ENCODE results near the gene LBH. TPM values are rescaled to one million over a fixed set of nuclear protein-coding genes. Genes with fewer than 3 reads are reported as not detected.

Gene LBH
- total and polyA plus RNA-seq, 5 donors from 2014 or later: 215 to 299 (median 232) TPM

DNA sequence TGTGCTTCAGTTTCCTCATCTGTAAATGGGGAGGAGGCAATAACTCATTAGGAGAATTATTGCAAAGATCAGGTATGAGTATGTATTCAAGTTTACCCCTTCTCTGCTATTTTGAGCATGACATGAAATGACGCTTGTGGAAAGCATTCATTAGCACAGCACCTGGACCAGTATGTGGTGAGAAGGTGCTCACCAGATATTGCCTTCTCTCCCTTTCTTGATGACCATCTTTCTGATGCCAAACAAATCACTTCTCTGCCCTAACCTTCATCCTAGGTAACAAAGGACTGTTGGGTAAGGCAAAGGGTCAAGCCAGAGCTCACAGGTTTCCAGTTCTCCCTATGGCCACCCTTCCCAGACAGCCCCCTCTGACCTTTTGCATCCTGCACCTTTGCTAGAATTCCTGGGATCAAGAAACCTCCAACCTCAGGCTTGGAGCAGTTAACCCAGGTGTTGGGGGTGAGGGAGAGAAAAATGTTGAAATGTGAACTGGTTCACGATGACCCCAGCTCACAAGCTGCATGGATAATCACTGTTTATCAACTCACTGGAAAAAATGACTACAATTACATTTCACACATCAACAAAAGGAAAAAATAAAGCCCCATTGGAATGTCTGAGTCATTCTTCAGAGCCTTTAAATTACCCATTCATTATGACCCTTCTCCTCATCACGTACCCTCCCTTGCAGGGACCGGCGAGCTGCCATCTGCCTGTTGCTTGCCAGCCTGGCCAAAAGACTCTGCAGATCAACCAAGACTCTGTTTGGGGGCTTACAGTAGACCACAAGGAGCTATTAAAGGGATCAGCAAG is 41.6 kb downstream of the LBH start:
- DNase-seq: no peak
- H3K4me3 Mint-ChIP-seq: peak overlapping the region in 1 of 4 donors; percentile 8
- no peaks in the 10 kb centered on the region for H3K9me3 Mint-ChIP-seq
- Histone ChIP-seq H3K4me3 (ENCODE audit: low read depth, low read length) (no peak overlapping the region), H3K27me3 (ENCODE audit: control insufficient read depth, insufficient read depth, low read length) (no peaks in the 10 kb centered on the region), H3K36me3 (ENCODE audit: control insufficient read depth, insufficient read depth, low read length) (no peaks in the 10 kb centered on the region), H3K27ac (ENCODE audit: insufficient read depth, low read length, poor library complexity, severe bottlenecking) (no peak overlapping the region), H3K9me3 (ENCODE audit: control insufficient read depth in 2 of 2, low read length in 2 of 2) (no peaks in the 10 kb centered on the region), H3K4me1 (ENCODE audit: control insufficient read depth, insufficient read depth, low read length, poor library complexity, severe bottlenecking) (peaks cover 8% of the 10 kb centered on the region)
- no peaks in the 10 kb centered on the region for H3K27me3 Mint-ChIP-seq
- ATAC-seq (ENCODE audit: low read depth in 2 of 2): no peak
- peaks cover 2 to 47% (median 22%) of the 10 kb centered on the region in 4 donors for H3K4me1 Mint-ChIP-seq
- peak overlapping the region in 2 of 3 donors; percentile 23 to 31 for H3K27ac Mint-ChIP-seq
- H3K36me3 Mint-ChIP-seq: no peaks in the 10 kb centered on the region

DNA sequence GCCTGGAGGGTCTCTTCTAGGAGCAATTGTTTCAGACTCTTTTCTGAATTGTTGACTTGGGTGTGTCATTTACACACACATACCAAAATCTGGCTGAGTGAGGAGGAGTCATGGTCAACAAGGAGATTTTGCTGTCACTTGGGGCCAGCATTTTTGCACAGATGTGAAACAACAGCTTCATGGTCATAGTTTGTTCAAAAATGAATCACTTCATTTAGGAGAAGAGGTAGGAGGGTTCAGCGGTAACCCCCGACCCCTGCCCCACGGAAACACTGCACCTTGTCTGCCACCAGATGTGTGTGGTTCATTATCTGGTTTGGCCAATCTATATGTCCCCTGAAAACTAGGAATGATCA is 42.2 kb downstream of the LBH start:
- no peaks in the 10 kb centered on the region for H3K9me3 Mint-ChIP-seq
- H3K36me3 ChIP-seq (ENCODE audit: control insufficient read depth, insufficient read depth, low read length): no peaks in the 10 kb centered on the region
- no peak overlapping the region for H3K4me3 Mint-ChIP-seq
- ATAC-seq (ENCODE audit: low read depth in 2 of 2) (no peak), DNase-seq (no peak)
- no peak overlapping the region for H3K4me3 ChIP-seq (ENCODE audit: low read depth, low read length)
- no peak overlapping the region for H3K27ac ChIP-seq (ENCODE audit: insufficient read depth, low read length, poor library complexity, severe bottlenecking)
- peaks cover 3% of the 10 kb centered on the region for H3K4me1 ChIP-seq (ENCODE audit: control insufficient read depth, insufficient read depth, low read length, poor library complexity, severe bottlenecking)
- H3K36me3 Mint-ChIP-seq: peaks cover 2% of the 10 kb centered on the region
- H3K27me3 ChIP-seq (ENCODE audit: control insufficient read depth, insufficient read depth, low read length): no peaks in the 10 kb centered on the region
- no peaks in the 10 kb centered on the region for H3K9me3 ChIP-seq (ENCODE audit: control insufficient read depth in 2 of 2, low read length in 2 of 2)
- peak overlapping the region; percentile 23 to 34 (median 31) for H3K27ac Mint-ChIP-seq
- H3K27me3 Mint-ChIP-seq: no peaks in the 10 kb centered on the region
- H3K4me1 Mint-ChIP-seq: peaks cover 0 to 47% (median 24%) of the 10 kb centered on the region in 4 donors

- H3K9me3 Mint-ChIP-seq: no peaks in the 10 kb centered on the region
- Histone ChIP-seq H3K27me3 (ENCODE audit: control insufficient read depth, insufficient read depth, low read length) (no peaks in the 10 kb centered on the region), H3K36me3 (ENCODE audit: control insufficient read depth, insufficient read depth, low read length) (no peaks in the 10 kb centered on the region), H3K9me3 (ENCODE audit: control insufficient read depth in 2 of 2, low read length in 2 of 2) (no peaks in the 10 kb centered on the region), H3K4me3 (ENCODE audit: low read depth, low read length) (no peak overlapping the region), H3K4me1 (ENCODE audit: control insufficient read depth, insufficient read depth, low read length, poor library complexity, severe bottlenecking) (peaks cover 3% of the 10 kb centered on the region), H3K27ac (ENCODE audit: insufficient read depth, low read length, poor library complexity, severe bottlenecking) (no peak overlapping the region)
- no peaks in the 10 kb centered on the region for H3K27me3 Mint-ChIP-seq
- H3K4me3 Mint-ChIP-seq: no peak overlapping the region
- peaks cover 0 to 42% (median 22%) of the 10 kb centered on the region in 4 donors for H3K4me1 Mint-ChIP-seq
- DNase-seq: no peak
- ATAC-seq (ENCODE audit: low read depth in 2 of 2): no peak
- H3K27ac Mint-ChIP-seq: no peak overlapping the region
- H3K36me3 Mint-ChIP-seq: peaks cover 7% of the 10 kb centered on the region
These were observed 43.9 kb downstream of the LBH start for GRCh38 chr2:30275256-30275655.

- H3K27me3 ChIP-seq (ENCODE audit: control insufficient read depth, insufficient read depth, low read length): no peaks in the 10 kb centered on the region
- peak overlapping the region in 1 of 3 donors; percentile 72 for H3K27ac Mint-ChIP-seq
- H3K4me1 Mint-ChIP-seq: peaks cover 0 to 35% (median 17%) of the 10 kb centered on the region in 4 donors
- H3K36me3 ChIP-seq (ENCODE audit: control insufficient read depth, insufficient read depth, low read length): no peaks in the 10 kb centered on the region
- no peak overlapping the region for H3K4me3 Mint-ChIP-seq
- no peaks in the 10 kb centered on the region for H3K9me3 ChIP-seq (ENCODE audit: control insufficient read depth in 2 of 2, low read length in 2 of 2)
- no peak for DNase-seq
- ATAC-seq (ENCODE audit: low read depth in 2 of 2): peak in 1 of 2 donors; percentile 24
- H3K9me3 Mint-ChIP-seq: no peaks in the 10 kb centered on the region
- peaks cover 3% of the 10 kb centered on the region for H3K4me1 ChIP-seq (ENCODE audit: control insufficient read depth, insufficient read depth, low read length, poor library complexity, severe bottlenecking)
- no peak overlapping the region for H3K27ac ChIP-seq (ENCODE audit: insufficient read depth, low read length, poor library complexity, severe bottlenecking)
- no peak overlapping the region for H3K4me3 ChIP-seq (ENCODE audit: low read depth, low read length)
- no peaks in the 10 kb centered on the region for H3K27me3 Mint-ChIP-seq
- peaks cover 7% of the 10 kb centered on the region for H3K36me3 Mint-ChIP-seq
These were observed 45.1 kb downstream of the LBH start for GRCh38 chr2:30276455-30276911.

GRCh38 chr2:30277582-30277981 is 46.2 kb downstream of the LBH start:
- DNase-seq: no peak
- peaks cover 3% of the 10 kb centered on the region for H3K4me1 ChIP-seq (ENCODE audit: control insufficient read depth, insufficient read depth, low read length, poor library complexity, severe bottlenecking)
- ATAC-seq (ENCODE audit: low read depth in 2 of 2): no peak
- Mint-ChIP-seq H3K4me3 (no peak overlapping the region), H3K27ac (peak overlapping the region in 1 of 3 donors; percentile 11), H3K4me1 (peaks cover 0 to 30% (median 15%) of the 10 kb centered on the region in 4 donors), H3K9me3 (no peaks in the 10 kb centered on the region), H3K27me3 (no peaks in the 10 kb centered on the region), H3K36me3 (peaks cover 7% of the 10 kb centered on the region)
- H3K27me3 ChIP-seq (ENCODE audit: control insufficient read depth, insufficient read depth, low read length): no peaks in the 10 kb centered on the region
- no peaks in the 10 kb centered on the region for H3K36me3 ChIP-seq (ENCODE audit: control insufficient read depth, insufficient read depth, low read length)
- no peak overlapping the region for H3K4me3 ChIP-seq (ENCODE audit: low read depth, low read length)
- H3K9me3 ChIP-seq (ENCODE audit: control insufficient read depth in 2 of 2, low read length in 2 of 2): no peaks in the 10 kb centered on the region
- no peak overlapping the region for H3K27ac ChIP-seq (ENCODE audit: insufficient read depth, low read length, poor library complexity, severe bottlenecking)

DNA sequence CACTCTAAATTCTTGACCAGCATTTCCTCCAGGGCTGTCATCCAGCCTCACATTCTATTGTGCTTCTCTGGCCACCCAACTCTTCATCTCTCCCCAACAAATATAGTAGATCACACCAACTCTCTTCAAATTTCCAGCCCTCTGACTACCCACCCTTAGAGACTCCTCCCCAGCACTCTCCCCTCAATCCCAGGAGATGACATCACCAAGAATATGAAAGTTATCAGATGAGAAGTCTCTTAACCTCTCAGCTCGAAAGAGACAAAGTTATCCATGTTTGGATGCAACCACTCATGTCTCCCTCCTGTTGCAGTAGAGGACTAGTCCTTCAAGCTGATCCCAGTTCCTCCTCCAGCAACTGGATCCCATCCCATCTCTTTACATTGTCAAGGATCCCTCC is 47.1 kb downstream of the LBH start:
- no peaks in the 10 kb centered on the region for H3K9me3 Mint-ChIP-seq
- DNase-seq (no peak), ATAC-seq (ENCODE audit: low read depth in 2 of 2) (no peak)
- no peaks in the 10 kb centered on the region for H3K9me3 ChIP-seq (ENCODE audit: control insufficient read depth in 2 of 2, low read length in 2 of 2)
- H3K4me3 Mint-ChIP-seq: no peak overlapping the region
- peaks cover 7% of the 10 kb centered on the region for H3K36me3 Mint-ChIP-seq
- H3K27ac ChIP-seq (ENCODE audit: insufficient read depth, low read length, poor library complexity, severe bottlenecking): no peak overlapping the region
- no peak overlapping the region for H3K4me3 ChIP-seq (ENCODE audit: low read depth, low read length)
- no peaks in the 10 kb centered on the region for H3K27me3 ChIP-seq (ENCODE audit: control insufficient read depth, insufficient read depth, low read length)
- peak overlapping the region in 2 of 3 donors; percentile 33 to 57 for H3K27ac Mint-ChIP-seq
- H3K4me1 ChIP-seq (ENCODE audit: control insufficient read depth, insufficient read depth, low read length, poor library complexity, severe bottlenecking): peaks cover 3% of the 10 kb centered on the region
- H3K36me3 ChIP-seq (ENCODE audit: control insufficient read depth, insufficient read depth, low read length): no peaks in the 10 kb centered on the region
- no peaks in the 10 kb centered on the region for H3K27me3 Mint-ChIP-seq
- peaks cover 0 to 26% (median 11%) of the 10 kb centered on the region in 4 donors for H3K4me1 Mint-ChIP-seq

DNA sequence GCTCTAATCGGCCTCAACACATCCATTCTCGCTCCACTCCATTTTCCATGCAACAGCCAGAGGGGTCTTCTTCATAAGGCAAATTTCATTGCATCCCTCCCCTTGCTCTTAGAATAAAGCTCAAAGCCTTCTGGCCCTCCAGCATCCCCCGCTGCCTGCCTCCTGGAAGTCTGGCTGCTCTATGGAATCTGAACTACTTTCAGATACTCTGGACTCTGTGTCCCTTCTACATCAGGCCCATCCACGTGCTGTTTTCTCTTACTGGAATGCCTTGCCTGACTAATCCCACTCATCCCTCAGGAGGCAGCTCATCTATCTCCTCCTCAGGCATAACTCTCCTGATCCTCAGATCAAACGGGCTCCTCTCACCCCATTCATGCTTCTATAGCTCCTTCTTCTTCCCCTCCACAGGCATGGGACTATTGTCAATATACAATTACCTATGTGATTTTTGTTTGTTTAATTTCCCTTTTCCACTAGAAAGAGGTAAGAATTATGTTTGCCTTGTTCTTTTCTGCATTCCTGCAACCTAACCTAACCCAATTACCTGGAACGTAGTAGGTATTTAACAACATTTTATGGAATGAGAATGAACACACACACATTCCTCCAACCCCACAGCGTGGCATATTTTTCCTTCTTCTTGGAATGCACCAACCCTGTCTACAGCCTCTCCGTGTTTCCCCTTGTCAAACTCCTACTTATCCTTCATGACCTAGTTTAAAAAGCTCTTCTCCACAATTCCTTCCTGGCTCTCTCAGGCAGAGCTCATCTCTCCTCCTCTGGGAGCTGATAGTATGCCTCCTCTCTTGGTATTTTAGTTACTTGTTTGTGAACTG is 49.5 kb downstream of the LBH start:
- H3K27me3 ChIP-seq (ENCODE audit: control insufficient read depth, insufficient read depth, low read length): no peaks in the 10 kb centered on the region
- DNase-seq: no peak
- H3K27ac ChIP-seq (ENCODE audit: insufficient read depth, low read length, poor library complexity, severe bottlenecking): no peak overlapping the region
- Mint-ChIP-seq H3K27me3 (no peaks in the 10 kb centered on the region), H3K9me3 (no peaks in the 10 kb centered on the region), H3K36me3 (peaks cover 7% of the 10 kb centered on the region), H3K27ac (peak overlapping the region; percentile 16 to 57 (median 25)), H3K4me1 (peaks cover 0 to 18% (median 11%) of the 10 kb centered on the region in 4 donors), H3K4me3 (no peak overlapping the region)
- peaks cover 3% of the 10 kb centered on the region for H3K4me1 ChIP-seq (ENCODE audit: control insufficient read depth, insufficient read depth, low read length, poor library complexity, severe bottlenecking)
- no peak for ATAC-seq (ENCODE audit: low read depth in 2 of 2)
- H3K36me3 ChIP-seq (ENCODE audit: control insufficient read depth, insufficient read depth, low read length): no peaks in the 10 kb centered on the region
- no peaks in the 10 kb centered on the region for H3K9me3 ChIP-seq (ENCODE audit: control insufficient read depth in 2 of 2, low read length in 2 of 2)
- H3K4me3 ChIP-seq (ENCODE audit: low read depth, low read length): no peak overlapping the region

Measured in CD4-positive, CD25-positive, alpha-beta regulatory T cell (primary cell).